HEK293T (cell line): ENCODE results near the gene GLB1L.

ENCODE experiments used
- CTCF ChIA-PET: fragments of 350-600 bp; formaldehyde crosslinking; extraction: SDS; loops from one replicate; lab custom pipeline; 2021; ENCODE audit warnings: antibody characterized with exemption, inconsistent platforms; lab: Yijun Ruan, JAX
- POLR2A ChIA-PET: fragments of 350-600 bp; formaldehyde crosslinking; extraction: SDS; loops from one replicate; lab custom pipeline; 2020; ENCODE audit warnings: antibody characterized with exemption, inconsistent platforms; lab: Yijun Ruan, JAX
- DNase-seq: peaks from one replicate; pipeline ENCODE4 v3.0.0; 2012; ENCODE audit warnings: mixed read lengths; ENCODE audit errors: extremely low spot score
- ARNT ChIP-seq: fragments of 450-650 bp; IDR thresholded peaks from 2 replicates; pipeline ENCODE4 v1.6.1; 2017; ENCODE audit warnings: mild to moderate bottlenecking
- BHLHE40 ChIP-seq: fragments of 450-650 bp; IDR thresholded peaks from 2 replicates; pipeline ENCODE4 v1.6.1; 2016; ENCODE audit warnings: mild to moderate bottlenecking, moderate library complexity, borderline replicate concordance
- CTBP1 ChIP-seq: fragments of 450-650 bp; IDR thresholded peaks from 2 replicates; pipeline ENCODE4 v1.6.1; 2016; ENCODE audit warnings: borderline replicate concordance
- ELF4 ChIP-seq: fragments of 450-650 bp; IDR thresholded peaks from 2 replicates; pipeline ENCODE4 v1.6.1; 2017; ENCODE audit warnings: antibody characterized with exemption
- FOXA1 ChIP-seq: fragments of 450-650 bp; IDR thresholded peaks from 2 replicates; pipeline ENCODE4 v1.6.1; 2016; ENCODE audit warnings: mild to moderate bottlenecking
- FOXK2 ChIP-seq: fragments of 450-650 bp; IDR thresholded peaks from 2 replicates; pipeline ENCODE4 v1.6.1; 2016; ENCODE audit warnings: mild to moderate bottlenecking
- FOXM1 ChIP-seq: fragments of 450-650 bp; IDR thresholded peaks from 2 replicates; pipeline ENCODE4 v1.6.1; 2017; ENCODE audit warnings: mild to moderate bottlenecking, borderline replicate concordance
- HDGF ChIP-seq: fragments of 450-650 bp; IDR thresholded peaks from 2 replicates; pipeline ENCODE4 v1.6.1; 2017; ENCODE audit warnings: antibody characterized with exemption, borderline replicate concordance
- L3MBTL2 ChIP-seq: fragments of 450-650 bp; conservative IDR thresholded peaks from 2 replicates; pipeline ENCODE4 v1.6.1; 2016; ENCODE audit warnings: mild to moderate bottlenecking
- LEF1 ChIP-seq: fragments of 450-650 bp; IDR thresholded peaks from 2 replicates; pipeline ENCODE4 v1.6.1; 2017; ENCODE audit warnings: mild to moderate bottlenecking, borderline replicate concordance
- NFRKB ChIP-seq: fragments of 450-650 bp; IDR thresholded peaks from 2 replicates; pipeline ENCODE4 v1.6.1; 2016; ENCODE audit warnings: mild to moderate bottlenecking, moderate library complexity
- SP1 ChIP-seq: fragments of 450-650 bp; IDR thresholded peaks from 2 replicates; pipeline ENCODE4 v1.6.1; 2017
- SUZ12 ChIP-seq: fragments of 450-650 bp; IDR thresholded peaks from 2 replicates; pipeline ENCODE4 v1.6.1; 2016; ENCODE audit warnings: mild to moderate bottlenecking
- TARDBP ChIP-seq: fragments of 450-650 bp; IDR thresholded peaks from 2 replicates; pipeline ENCODE4 v1.6.1; 2016
- ZNF384 ChIP-seq: fragments of 450-650 bp; IDR thresholded peaks from 2 replicates; pipeline ENCODE4 v1.6.1; 2016
- TF ChIP-seq, protein P1 (sequence below): fragments of 450-650 bp; IDR thresholded peaks from 2 replicates; pipeline ENCODE4 v1.6.1; 2016

The GLB1L gene

DNA sequence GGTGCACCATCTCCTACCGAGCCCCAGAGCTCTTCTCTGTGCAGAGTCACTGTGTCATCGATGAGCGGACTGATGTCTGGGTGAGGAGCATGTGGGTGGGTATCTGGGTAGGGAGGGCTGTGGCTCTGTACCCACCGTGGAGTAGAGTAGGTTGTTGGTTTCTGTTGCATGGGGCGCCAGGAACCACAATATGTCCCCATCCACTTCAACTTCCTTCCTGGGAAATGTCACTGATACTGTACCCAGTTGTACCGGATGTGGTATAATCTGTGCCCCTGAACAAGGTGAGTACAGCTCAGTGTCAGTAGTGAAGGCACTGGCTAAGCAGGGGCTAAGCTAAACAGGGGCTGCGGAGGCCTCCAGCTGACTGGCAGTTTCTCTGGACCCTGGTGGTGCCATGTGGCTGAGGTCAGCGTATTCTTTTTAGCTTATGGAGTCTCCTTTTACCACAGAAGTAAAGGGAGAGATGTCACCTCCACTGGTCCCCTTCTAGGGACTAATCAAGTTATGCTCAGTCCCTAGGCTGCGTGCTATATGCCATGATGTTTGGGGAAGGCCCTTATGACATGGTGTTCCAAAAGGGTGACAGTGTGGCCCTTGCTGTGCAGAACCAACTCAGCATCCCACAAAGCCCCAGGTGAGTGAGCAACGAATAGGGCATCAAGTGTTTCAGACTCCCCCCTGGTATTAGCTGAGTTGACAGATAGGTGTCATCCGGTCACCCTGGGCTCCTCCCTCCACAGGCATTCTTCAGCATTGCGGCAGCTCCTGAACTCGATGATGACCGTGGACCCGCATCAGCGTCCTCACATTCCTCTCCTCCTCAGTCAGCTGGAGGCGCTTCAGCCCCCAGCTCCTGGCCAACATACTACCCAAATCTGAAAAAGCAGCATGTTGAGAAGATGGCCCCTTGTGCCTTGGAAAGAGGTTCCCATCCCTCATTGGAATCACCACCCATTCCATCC, 2.7 kb upstream of the GLB1L start:
- DNase-seq, result no peak
- CTCF ChIA-PET, result interaction anchor here (1.0 kb wide), 1 partner anchor 72 kb away, joined by 3 read pairs; no protein-coding TSS in a partner anchor
- POLR2A ChIA-PET, result interaction anchor here (0.9 to 2.6 kb wide), 3 partner anchors 14 to 31 kb away, joined by 3 to 7 read pairs (median 3); partner anchors contain the start of gene DNAJB2
- no peak for TF ChIP-seq FOXM1
- TF ChIP-seq ARNT, result no peak
- TF ChIP-seq FOXA1, result no peak
- no peak for TF ChIP-seq FOXK2
- TF ChIP-seq TARDBP, result no peak

DNA sequence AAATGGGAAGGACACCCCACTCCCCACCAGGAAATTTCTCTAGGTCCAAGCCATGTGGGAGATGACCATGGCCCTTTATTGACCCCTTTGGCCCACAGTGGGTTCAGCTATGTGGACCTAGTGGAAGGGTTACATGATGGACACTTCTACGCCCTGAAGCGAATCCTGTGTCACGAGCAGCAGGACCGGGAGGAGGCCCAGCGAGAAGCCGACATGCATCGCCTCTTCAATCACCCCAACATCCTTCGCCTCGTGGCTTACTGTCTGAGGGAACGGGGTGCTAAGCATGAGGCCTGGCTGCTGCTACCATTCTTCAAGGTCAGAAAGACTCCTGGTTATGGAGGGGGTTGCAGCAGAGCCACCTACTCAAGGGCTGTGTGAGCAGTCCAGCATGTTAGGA, 1.3 kb upstream of the GLB1L start:
- POLR2A ChIA-PET, result interaction anchor here (1.7 to 2.9 kb wide), 7 partner anchors 9 to 40 kb away, joined by 7 to 28 read pairs (median 13); partner anchors contain the start of genes ABCB6, ANKZF1, ATG9A and DNAJB2
- CTCF ChIA-PET, result no interaction called here
- DNase-seq, result no peak
- no peak for TF ChIP-seq FOXA1
- TF ChIP-seq LEF1, result no peak
- TF ChIP-seq ELF4, result no peak
- no peak for TF ChIP-seq CTBP1
- TF ChIP-seq ARNT, result no peak
- TF ChIP-seq BHLHE40, result no peak
- TF ChIP-seq HDGF, result no peak
- TF ChIP-seq FOXK2, result no peak
- TF ChIP-seq NFRKB, result no peak
- TF ChIP-seq FOXM1, result no peak
- TF ChIP-seq SUZ12, result no peak
- no peak for TF ChIP-seq TARDBP
- no peak for TF ChIP-seq ZNF384
- TF ChIP-seq L3MBTL2, result no peak
- no peak for TF ChIP-seq SP1
- TF ChIP-seq, protein P1, sequence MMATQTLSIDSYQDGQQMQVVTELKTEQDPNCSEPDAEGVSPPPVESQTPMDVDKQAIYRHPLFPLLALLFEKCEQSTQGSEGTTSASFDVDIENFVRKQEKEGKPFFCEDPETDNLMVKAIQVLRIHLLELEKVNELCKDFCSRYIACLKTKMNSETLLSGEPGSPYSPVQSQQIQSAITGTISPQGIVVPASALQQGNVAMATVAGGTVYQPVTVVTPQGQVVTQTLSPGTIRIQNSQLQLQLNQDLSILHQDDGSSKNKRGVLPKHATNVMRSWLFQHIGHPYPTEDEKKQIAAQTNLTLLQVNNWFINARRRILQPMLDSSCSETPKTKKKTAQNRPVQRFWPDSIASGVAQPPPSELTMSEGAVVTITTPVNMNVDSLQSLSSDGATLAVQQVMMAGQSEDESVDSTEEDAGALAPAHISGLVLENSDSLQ, result no peak

DNA sequence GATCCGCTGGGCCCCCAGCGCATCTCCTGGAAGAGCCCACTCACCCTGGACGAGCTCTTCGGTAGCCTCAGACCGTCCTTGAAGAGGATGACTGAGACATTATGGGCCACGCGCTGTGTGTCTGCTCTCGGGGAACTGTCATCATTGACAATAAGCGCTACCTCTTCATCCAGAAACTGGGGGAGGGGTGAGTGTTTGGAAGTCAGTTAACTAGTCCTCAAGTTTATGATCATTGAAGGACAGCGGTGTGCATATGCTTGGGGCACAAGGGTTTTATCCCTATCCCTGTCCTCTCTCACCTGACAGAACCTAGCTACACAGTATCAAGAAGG, 621 bp upstream of the GLB1L start:
- ChIA-PET POLR2A (interaction anchor here (1.7 to 2.9 kb wide), 10 partner anchors 9 to 69 kb away, joined by 7 to 28 read pairs (median 11); partner anchors contain the start of genes ABCB6, ANKZF1, ATG9A and CNPPD1), CTCF (interaction anchor here (0.7 to 1.9 kb wide), 3 partner anchors 9 to 32 kb away, joined by 3 to 7 read pairs (median 3); no protein-coding TSS in a partner anchor)
- DNase-seq, result no peak
- no peak for TF ChIP-seq ELF4
- no peak for TF ChIP-seq HDGF
- TF ChIP-seq CTBP1, result no peak
- no peak for TF ChIP-seq FOXK2
- no peak for TF ChIP-seq LEF1

DNA sequence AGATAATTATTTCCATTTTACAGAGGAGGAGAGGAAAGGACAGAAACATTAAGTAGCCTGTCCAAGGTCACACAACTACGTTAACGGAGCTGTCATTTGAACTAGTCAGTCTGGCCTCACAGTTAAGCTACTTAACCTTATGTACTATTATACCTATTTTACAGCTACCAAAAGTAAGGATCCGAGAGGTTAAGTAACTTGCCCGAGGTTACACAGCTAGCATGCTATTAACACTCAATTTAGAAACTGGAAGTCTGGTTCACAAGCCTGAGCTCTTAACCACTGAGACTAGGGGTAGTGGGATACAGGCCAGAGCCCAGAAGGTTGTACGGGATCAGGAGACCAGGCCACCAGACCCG, 476 bp downstream of the GLB1L start:
- POLR2A ChIA-PET, result interaction anchor here (0.7 to 2.9 kb wide), 22 partner anchors 10 to 335 kb away, joined by 3 to 28 read pairs (median 8); partner anchors contain the start of genes ABCB6, ANKZF1, ATG9A and CNPPD1
- CTCF ChIA-PET, result interaction anchor here (0.8 to 1.9 kb wide), 4 partner anchors 10 to 192 kb away, joined by 3 to 7 read pairs (median 5); no protein-coding TSS in a partner anchor
- no peak for DNase-seq
- TF ChIP-seq, protein P1, result no peak
- TF ChIP-seq CTBP1 (no peak), L3MBTL2 (no peak), ZNF384 (no peak), NFRKB (no peak), FOXM1 (no peak)

DNA sequence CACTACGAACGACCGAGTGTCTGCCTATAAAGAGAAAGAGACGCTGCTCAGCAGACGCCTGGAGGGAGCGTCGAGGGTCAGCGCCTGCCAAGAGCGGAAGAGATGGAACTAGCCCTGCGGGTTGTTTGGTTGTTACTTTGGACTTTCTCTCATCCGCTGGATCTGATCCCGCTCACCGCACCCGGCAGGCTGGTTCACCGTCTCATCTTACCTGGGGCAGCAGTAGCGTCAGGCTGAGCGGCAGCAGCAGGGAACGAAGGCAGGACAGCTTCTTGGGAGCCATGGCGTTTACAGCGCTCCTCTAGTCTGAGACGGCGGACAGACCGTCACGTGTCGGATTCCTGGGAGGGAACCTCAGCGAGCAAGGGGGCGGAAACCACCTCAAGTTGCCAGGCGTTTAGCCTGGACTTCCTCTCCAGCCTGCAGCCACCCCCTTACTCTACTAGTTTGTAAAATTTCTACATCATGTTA, 1.9 kb downstream of the GLB1L start:
- TF ChIP-seq SUZ12, result no peak
- ChIA-PET CTCF (interaction anchor here (1.2 kb wide), 1 partner anchor 34 kb away, joined by 3 read pairs; no protein-coding TSS in a partner anchor), POLR2A (no interaction called here)
- DNase-seq, result no peak

DNA sequence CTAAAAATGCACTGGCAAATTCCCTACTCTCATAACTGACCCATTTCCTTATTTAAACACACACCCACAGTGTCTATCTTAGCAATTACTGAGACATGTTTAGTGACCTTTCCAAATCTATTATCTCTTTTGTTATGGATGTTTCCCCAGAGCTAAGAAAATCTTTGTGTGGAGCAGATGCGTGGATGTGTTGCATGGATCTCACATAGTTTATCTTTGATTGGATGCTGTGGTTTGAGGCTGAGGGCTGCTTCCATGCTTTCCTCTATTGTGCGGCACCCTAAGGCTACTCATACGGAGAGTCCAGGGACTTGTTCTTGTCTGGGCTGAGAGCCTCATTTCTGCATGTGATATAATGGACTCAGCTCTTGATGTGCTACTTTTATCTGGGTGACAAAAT, 10.9 kb downstream of the GLB1L start:
- no peak for TF ChIP-seq SP1
- TF ChIP-seq ELF4, result no peak
- no peak for TF ChIP-seq SUZ12
- TF ChIP-seq TARDBP, result no peak
- no peak for TF ChIP-seq L3MBTL2
- TF ChIP-seq CTBP1, result no peak
- TF ChIP-seq NFRKB, result no peak
- TF ChIP-seq FOXA1, result no peak
- TF ChIP-seq, protein P1, result no peak
- no peak for TF ChIP-seq FOXM1
- TF ChIP-seq ARNT, result no peak
- TF ChIP-seq ZNF384, result no peak
- TF ChIP-seq FOXK2, result no peak
- TF ChIP-seq LEF1, result no peak
- no peak for DNase-seq
- POLR2A ChIA-PET, result interaction anchor here (1.6 kb wide), 1 partner anchor 10 kb away, joined by 5 read pairs; the partner anchor contains the start of genes GLB1L and STK16
- CTCF ChIA-PET, result no interaction called here
